Measurements from ENCODE around the gene CD8B. TPM values are rescaled to one million over a fixed set of nuclear protein-coding genes. Genes with fewer than 3 reads are reported as not detected.

The CD8B gene
- total RNA-seq, 2 donors from 2014 or later = 1.1 to 1.3 TPM

DNA sequence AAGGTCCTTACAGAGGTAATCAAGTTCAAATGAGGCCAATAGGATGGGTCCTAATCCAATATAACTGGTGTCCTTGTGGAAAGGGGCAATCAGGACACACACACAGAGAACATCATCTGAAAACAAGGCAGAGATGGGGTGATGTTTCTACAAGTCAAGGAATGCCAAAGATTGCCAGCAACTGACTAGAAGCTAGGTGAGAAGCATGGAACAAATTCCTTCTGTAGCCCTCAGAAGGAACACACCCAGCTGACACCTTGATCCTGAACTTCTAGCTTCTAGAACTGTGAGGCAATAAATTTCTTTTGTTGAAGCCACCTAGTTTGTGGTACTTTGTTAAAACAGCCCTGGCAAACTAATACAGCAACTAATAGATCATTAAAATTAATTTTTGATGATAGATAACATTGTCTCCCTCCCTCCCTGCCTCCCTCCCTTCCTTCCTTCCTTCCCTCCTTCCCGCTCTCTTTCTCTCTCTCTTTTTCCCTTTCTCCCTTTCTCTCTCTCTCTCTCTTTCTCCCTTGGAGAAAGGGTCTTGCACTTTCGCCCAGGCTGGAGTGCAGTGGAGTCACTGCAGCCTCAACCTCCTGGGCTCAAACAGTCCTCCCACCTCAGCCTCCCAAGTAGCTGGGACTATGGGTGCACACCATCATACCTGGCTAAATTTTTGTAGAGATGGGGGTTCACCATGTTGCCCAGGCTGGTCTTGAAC lies 60.7 kb downstream of the CD8B start:
- TF ChIP-seq POLR2A (IDR thresholded peaks at IDR 0.05) (no peak), POLR2AphosphoS5 (IDR thresholded peaks at IDR 0.05) (no peak)
- TF ChIP-seq, protein P1, sequence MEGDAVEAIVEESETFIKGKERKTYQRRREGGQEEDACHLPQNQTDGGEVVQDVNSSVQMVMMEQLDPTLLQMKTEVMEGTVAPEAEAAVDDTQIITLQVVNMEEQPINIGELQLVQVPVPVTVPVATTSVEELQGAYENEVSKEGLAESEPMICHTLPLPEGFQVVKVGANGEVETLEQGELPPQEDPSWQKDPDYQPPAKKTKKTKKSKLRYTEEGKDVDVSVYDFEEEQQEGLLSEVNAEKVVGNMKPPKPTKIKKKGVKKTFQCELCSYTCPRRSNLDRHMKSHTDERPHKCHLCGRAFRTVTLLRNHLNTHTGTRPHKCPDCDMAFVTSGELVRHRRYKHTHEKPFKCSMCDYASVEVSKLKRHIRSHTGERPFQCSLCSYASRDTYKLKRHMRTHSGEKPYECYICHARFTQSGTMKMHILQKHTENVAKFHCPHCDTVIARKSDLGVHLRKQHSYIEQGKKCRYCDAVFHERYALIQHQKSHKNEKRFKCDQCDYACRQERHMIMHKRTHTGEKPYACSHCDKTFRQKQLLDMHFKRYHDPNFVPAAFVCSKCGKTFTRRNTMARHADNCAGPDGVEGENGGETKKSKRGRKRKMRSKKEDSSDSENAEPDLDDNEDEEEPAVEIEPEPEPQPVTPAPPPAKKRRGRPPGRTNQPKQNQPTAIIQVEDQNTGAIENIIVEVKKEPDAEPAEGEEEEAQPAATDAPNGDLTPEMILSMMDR (IDR thresholded peaks at IDR 0.05) = no peak

DNA sequence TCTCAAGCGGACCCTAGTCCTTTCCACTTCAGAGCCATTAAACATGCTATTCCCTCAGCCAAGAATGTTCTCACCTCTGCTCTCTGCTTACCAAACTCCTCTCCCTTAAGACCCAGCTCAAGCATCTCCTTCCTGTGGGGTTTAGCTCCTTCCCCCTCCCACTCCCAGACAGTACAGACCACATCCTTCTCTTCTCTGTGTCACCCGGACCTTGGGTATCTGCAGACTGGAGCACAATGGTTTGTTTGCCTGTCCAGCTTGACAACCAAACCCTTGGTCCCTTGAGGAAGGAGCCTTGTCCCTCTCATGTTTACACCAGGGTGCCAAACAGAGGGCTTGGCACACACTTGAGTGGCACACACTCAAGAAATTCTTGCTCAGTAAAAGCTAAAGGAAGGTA lies 66.8 kb downstream of the CD8B start:
- peaks cover 6% of the 10 kb centered on the region for H3K27me3 ChIP-seq (replicated peaks; ENCODE audit: insufficient read depth)

More for the DNA sequence above, 60.7 kb downstream of the CD8B start:
- no peaks in the 10 kb centered on the region for H3K4me1 ChIP-seq (replicated peaks)
- DNase-seq (ENCODE audit: low spot score) = no peak
- WGBS = 96% methylated on average over 2 of the region's 2 CpGs
- H3K27ac ChIP-seq = no peak overlapping the region
- H3K4me3 ChIP-seq = no peak overlapping the region
- no peaks in the 10 kb centered on the region for H3K36me3 ChIP-seq
- H3K9me3 ChIP-seq = no peaks in the 10 kb centered on the region
- intact Hi-C loops (cut with DNase I) = no loop called here
- no peaks in the 10 kb centered on the region for H3K27me3 ChIP-seq (replicated peaks; ENCODE audit: insufficient read depth)

DNA sequence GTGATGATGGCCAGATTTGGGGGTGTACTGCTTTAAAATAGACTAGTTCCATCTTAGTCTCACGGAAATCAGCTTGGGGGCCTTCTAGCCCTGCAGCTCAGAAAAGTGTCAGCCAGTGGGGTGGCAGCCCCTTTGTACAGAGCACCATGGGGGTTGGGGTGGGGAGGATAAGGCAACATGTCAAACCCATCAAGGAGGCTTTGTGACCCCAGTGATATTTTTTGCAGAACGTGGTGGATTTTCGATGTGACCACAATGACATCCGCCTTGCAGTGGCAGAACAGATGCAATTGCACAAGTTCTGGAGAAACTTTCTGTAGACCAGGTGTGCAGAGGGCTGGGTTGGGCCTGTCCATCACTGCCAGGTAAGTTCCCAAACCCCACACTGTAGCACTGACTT lies 67.9 kb downstream of the CD8B start:
- H3K9me3 ChIP-seq = no peaks in the 10 kb centered on the region
- H3K27ac ChIP-seq = no peak overlapping the region
- H3K4me3 ChIP-seq = no peak overlapping the region
- TF ChIP-seq, protein P1 (IDR thresholded peaks at IDR 0.05) = no peak
- TF ChIP-seq POLR2A (IDR thresholded peaks at IDR 0.05) = no peak
- no peak for TF ChIP-seq POLR2AphosphoS5 (IDR thresholded peaks at IDR 0.05)
- DNase-seq (ENCODE audit: low spot score) = no peak
- WGBS = 82% methylated on average over 4 of the region's 4 CpGs
- no peaks in the 10 kb centered on the region for H3K36me3 ChIP-seq
- H3K4me1 ChIP-seq (replicated peaks) = no peaks in the 10 kb centered on the region
- H3K27me3 ChIP-seq (replicated peaks; ENCODE audit: insufficient read depth) = peaks cover 6% of the 10 kb centered on the region
- intact Hi-C loops (cut with DNase I) = no loop called here

More for the DNA sequence above, 66.8 kb downstream of the CD8B start:
- intact Hi-C loops (cut with DNase I) = no loop called here
- DNase-seq (ENCODE audit: low spot score) = no peak
- TF ChIP-seq, protein P1 (IDR thresholded peaks at IDR 0.05) = no peak
- TF ChIP-seq POLR2A (IDR thresholded peaks at IDR 0.05) (no peak), POLR2AphosphoS5 (IDR thresholded peaks at IDR 0.05) (no peak)
- Histone ChIP-seq H3K27ac (no peak overlapping the region), H3K36me3 (no peaks in the 10 kb centered on the region), H3K4me1 (replicated peaks) (no peaks in the 10 kb centered on the region), H3K9me3 (no peaks in the 10 kb centered on the region), H3K4me3 (no peak overlapping the region)
- WGBS = 82% methylated on average over 2 of the region's 2 CpGs

DNA sequence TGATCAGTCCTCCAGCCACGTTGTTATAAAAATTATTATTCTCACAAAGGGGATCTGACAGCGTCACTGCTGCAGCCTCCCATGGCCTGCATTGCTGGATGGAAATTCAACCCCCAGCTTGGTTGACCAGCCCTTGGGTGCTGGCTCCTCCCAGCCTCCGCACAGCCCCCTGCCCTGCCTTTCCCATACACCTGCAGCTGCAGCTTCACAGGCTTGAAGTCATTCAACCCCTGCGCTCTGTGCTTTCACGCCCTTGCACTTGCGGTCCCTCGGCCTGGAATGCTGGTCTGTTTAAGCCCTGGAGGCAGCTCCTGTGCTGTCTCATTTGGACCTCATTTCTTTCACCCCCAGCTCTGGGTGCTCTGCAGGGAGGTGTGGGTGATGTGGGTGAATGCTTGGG lies 70.1 kb downstream of the CD8B start:
- no peak overlapping the region for H3K4me3 ChIP-seq
- TF ChIP-seq, protein P1 (IDR thresholded peaks at IDR 0.05) = no peak
- TF ChIP-seq POLR2AphosphoS5 (IDR thresholded peaks at IDR 0.05) = no peak
- no peak for TF ChIP-seq POLR2A (IDR thresholded peaks at IDR 0.05)
- H3K9me3 ChIP-seq = no peaks in the 10 kb centered on the region
- H3K4me1 ChIP-seq (replicated peaks) = no peaks in the 10 kb centered on the region
- WGBS = 61% methylated on average over 7 of the region's 7 CpGs
- no peaks in the 10 kb centered on the region for H3K36me3 ChIP-seq
- intact Hi-C loops (cut with DNase I) = no loop called here
- peaks cover 6% of the 10 kb centered on the region for H3K27me3 ChIP-seq (replicated peaks; ENCODE audit: insufficient read depth)
- DNase-seq (ENCODE audit: low spot score) = no peak
- H3K27ac ChIP-seq = no peak overlapping the region
